GM21825 (cell line): ENCODE results near the gene KNG1.

ENCODE experiments used
- ATAC-seq: cut with Tn5 transposase; IDR thresholded peaks from one replicate; pipeline ENCODE4 v1.9.1; 2021; ENCODE audit warnings: mild to moderate bottlenecking, moderate library complexity; ENCODE audit not compliant: unreplicated experiment

The KNG1 gene

GRCh38 chr3:186772701-186773417 lies 55.7 kb downstream of the KNG1 start:
- ATAC-seq: peak; percentile 96

- no peak for ATAC-seq
Observed at GRCh38 chr3:186775999-186776398, 58.8 kb downstream of the KNG1 start.

GRCh38 chr3:186779204-186779603 lies 62.0 kb downstream of the KNG1 start:
- ATAC-seq: no peak

- ATAC-seq: peak; percentile 21
Observed at GRCh38 chr3:186782542-186783057, 65.4 kb downstream of the KNG1 start.

- peak; percentile 62 for ATAC-seq
Observed at GRCh38 chr3:186783058-186783730, 66.0 kb downstream of the KNG1 start, which contains the start of gene EIF4A2. TSS of gene EIF4A2 (plus strand) at chr3:186783577. CDS start at chr3:186783611, 34 bp downstream.

GRCh38 chr3:186783731-186784515 lies 66.8 kb downstream of the KNG1 start:
- ATAC-seq: peak; percentile 73

- ATAC-seq: no peak
Observed at GRCh38 chr3:186784820-186785494, 67.8 kb downstream of the KNG1 start.

GRCh38 chr3:186785495-186786018 lies 68.4 kb downstream of the KNG1 start:
- no peak for ATAC-seq

GRCh38 chr3:186786922-186787321 lies 69.8 kb downstream of the KNG1 start:
- no peak for ATAC-seq

GRCh38 chr3:186787642-186788481 lies 70.7 kb downstream of the KNG1 start:
- ATAC-seq: no peak

GRCh38 chr3:186788482-186789370 lies 71.6 kb downstream of the KNG1 start:
- ATAC-seq: no peak

- ATAC-seq: no peak
Observed at GRCh38 chr3:186789554-186790260, 72.5 kb downstream of the KNG1 start.

- ATAC-seq: no peak
Observed at GRCh38 chr3:186790261-186790981, 73.3 kb downstream of the KNG1 start.
